Left colon (tissue), 2 donors: Measurements from ENCODE around the gene C3orf22. TPM values are rescaled to one million over a fixed set of nuclear protein-coding genes. Genes with fewer than 3 reads are reported as not detected.
A peak's percentile ranks its signal among the peaks of the same experiment; 100 is the strongest.
"Not testable (repeated sequence)": the region's sequence is repeated elsewhere in the genome, so short reads cannot be mapped to it uniquely, and the experiment has no call there.

Experiments
- ATAC-seq: fragments of 200-7000 bp; cut with Tn5 transposase; one replicate; pipeline ENCODE4 v1.9.1; 2020; ENCODE audit warnings: mild to moderate bottlenecking, moderate library complexity
- DNase-seq, 2 donors: peaks; one replicate each; pipeline ENCODE4 v3.0.0-alpha.2; 2020
- intact Hi-C, 2 donors: fragments of 100-400 bp; cut with DNase I in 1 of 2; cut with micrococcal nuclease in 1 of 2; formaldehyde crosslinking; loops; one replicate each; pipeline versions ENCODE4 v1.11.2 to v1.14.0; 2022; cut with DNase I, micrococcal nuclease
- total RNA-seq, 2 donors: library from RNA; stranded (reverse); fragmentation: NEBNext Ultra II Directional; extraction: Animal tissue kit (Norgen Biotek cat#: 25700); gene quantifications; one replicate each; pipeline ENCODE4 v1.2.1, GENCODE V29; 2021
- donor health status: DM: no; HTN: no; CAD: no.
- donor health status: DM: yes; HTN: yes; CAD: no.

C3orf22 gene
- total RNA-seq, 2 donors from 2014 or later = not detected

DNA sequence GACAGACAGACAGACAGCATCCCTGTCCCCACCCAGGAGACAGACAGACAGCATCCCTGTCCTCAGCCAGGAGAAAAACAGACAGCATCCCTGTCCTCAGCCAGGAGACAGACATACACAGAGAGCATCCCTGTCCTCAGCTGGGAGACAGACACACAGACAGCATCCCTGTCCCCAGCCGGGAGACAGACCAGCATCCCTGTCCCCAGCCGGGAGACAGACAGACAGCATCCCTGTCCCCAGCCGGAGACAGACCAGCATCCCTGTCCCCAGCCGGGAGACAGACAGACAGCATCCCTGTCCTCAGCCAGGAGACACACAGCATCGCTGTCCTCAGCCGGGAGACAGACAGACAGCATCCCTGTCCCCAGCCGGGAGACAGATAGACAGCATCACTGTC is 24.0 kb downstream of the C3orf22 start:
- intact Hi-C loops, DNase-seq, ATAC-seq: not testable (repeated sequence)

DNA sequence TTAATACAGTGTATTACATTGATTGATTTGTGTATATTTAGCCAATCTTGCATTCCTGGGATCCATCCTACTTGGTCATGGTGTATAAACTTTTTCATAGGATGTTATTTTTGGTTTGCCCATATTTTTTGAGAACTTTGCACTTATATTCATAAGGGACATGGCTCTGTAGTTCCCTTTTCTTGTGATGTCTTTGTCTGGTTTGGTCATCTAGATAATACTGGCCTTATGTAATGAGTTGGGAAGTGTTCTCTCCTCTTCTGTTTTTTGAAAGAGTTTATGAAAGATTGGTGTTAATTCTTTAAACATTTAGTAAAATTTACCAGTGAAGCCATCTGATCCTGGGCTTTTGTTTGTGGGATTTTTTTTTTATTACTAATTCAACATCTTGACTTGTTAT is 25.2 kb downstream of the C3orf22 start:
- DNase-seq = no peak
- intact Hi-C loops = no loop called here
- no peak for ATAC-seq

DNA sequence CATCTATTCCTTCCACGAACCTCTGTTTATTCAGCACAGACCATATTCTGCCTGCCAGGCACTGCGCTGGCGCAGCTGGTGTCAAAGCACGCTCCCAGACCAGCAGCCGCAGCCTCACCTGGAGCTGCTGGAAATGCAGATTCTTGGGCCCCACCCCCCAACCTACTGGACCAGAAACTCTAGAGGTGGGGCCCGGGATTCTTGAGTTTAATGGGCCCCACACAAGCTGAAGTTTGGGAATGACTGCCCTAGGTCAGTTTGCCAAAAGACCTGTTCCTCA is 27.7 kb downstream of the C3orf22 start:
- ATAC-seq (no peak), DNase-seq (no peak)
- intact Hi-C loops = no loop called here

DNA sequence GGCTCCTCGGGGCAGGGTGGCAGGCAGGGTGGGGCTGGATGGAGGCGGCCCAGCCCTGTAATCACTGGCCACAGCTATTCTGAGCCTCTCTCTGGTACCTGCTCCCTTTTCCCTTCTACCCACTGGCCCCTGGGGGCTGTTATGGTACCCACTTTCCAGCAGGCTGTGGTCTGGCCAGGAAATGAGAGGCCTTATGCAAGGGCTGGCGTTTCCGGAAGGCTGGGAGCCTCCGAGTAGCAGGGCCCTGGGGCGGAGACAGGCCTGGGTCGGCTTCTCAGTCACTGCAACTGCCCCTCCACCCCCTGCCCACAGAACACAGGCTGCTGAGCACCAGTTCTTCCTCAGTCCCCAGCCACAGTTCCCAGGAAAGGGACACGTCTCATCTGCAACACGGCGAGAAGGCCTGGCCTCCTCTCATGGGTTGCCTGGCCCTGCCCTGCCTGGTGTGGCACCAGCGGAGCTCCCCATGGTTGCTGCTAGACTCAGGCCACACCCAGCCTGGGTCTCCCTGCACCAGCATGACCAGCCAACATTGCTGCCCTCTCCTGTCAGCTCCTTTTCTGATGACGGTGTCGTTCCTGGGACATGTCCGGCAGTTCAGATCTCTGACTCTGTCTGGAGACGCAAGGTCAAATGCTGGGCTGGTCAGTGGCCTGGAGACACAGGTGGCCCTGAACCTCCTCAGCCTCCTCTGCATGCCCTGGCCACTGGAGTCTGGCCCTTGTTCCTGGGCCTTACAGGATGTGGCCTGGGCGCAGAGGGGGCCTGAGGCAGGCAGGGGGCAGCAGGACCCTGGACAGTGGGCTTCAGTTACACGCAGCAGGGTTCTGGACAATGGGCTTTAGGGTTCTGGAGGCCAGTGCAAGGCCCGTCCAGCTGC is 28.3 kb downstream of the C3orf22 start:
- intact Hi-C loops = no loop called here
- DNase-seq = peak in 1 of 2 donors; percentile 32
- peak; percentile 41 for ATAC-seq

DNA sequence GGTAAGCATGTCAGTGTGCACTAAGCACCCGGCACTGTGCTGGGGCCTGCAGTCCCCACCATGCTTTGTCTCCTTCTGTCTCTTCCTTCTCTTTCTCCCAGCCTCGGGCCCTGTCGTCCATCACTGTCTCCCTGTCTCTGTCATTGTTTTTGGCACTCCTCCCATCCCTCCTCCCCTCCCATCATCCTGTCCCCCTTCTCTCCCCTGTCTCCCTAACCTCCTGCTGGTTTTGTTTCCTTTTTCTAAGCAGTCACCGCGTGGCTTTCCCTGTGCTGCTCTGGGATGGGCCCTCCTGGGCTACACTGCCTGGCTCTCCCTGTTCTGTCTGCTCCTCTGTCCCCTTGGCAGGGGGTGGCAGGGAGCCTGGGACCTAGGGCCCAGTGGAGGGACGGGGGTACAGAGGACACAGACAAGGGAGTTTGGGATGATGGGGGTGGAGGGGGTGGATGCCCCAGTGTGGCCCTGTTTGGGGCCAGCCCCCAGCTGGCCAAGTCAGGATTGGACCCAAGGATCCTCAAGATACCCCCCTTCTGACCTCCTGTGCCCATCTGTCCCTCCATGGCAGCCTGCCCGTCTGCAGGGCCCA is 29.1 kb downstream of the C3orf22 start:
- no peak for ATAC-seq
- intact Hi-C loops = loop anchor here in 1 of 2 donors (10.0 kb wide), 1 partner anchor 1015 kb away; no protein-coding TSS in a partner anchor
- DNase-seq = no peak

DNA sequence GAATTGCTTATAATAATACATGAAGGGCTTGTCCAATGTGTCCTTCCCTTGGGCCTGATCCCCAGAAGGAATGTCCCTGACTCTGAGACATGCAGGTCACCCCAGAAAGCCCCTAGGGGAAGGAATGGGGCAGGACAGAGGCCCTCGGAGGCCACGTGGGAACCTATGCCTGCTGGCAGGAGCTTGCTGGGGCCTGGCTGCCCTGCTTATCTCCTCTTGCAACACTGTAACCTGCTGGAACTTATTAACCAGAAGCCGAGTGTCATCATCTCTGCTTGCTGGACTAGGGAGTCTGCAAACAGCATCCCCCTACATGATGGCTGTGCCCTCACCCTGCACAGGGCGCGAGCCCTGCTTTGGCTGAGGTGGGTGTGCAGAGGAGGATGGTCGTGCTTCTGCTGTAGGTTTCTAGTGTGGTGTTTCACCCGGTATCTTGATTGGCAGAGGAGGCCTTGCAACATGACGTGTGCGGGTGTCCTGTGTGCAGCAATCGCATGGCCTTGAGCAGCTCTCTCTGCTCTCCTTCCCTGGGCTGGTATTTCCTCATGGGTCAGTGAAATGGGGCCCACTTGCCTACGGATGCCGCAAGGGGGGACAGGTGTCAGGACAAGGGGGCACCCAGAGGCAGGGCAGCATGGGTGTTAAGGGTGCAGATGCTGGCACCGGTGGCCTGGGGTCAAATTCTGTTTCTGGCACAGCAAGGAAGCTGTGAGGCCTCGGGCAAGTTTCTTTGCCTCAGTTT is 29.8 kb downstream of the C3orf22 start:
- DNase-seq (no peak), ATAC-seq (no peak)
- intact Hi-C loops = loop anchor here in 1 of 2 donors (10.0 kb wide), 1 partner anchor 1016 kb away; no protein-coding TSS in a partner anchor

DNA sequence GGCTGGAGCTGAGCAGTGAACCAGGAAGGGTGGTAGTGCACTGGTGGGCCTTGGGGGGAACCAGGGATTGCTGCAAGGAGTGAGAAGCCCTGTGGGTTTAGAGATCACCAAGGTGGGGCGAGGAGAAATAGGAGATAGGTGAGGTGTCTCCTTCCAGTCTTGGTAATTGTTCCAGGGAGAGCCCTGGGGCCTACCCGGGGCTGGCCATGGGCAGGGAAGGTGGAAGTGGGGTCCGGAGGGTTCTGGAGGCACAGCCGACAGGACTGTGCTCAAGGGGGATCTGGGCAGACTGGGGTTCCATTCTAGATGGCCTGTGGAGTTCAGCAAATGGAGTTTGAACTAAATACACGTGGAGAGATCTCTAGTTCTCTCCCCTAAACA is 30.3 kb downstream of the C3orf22 start:
- no peak for ATAC-seq
- DNase-seq = no peak
- intact Hi-C loops = loop anchor here in 1 of 2 donors (10.0 kb wide), 1 partner anchor 1016 kb away; no protein-coding TSS in a partner anchor

DNA sequence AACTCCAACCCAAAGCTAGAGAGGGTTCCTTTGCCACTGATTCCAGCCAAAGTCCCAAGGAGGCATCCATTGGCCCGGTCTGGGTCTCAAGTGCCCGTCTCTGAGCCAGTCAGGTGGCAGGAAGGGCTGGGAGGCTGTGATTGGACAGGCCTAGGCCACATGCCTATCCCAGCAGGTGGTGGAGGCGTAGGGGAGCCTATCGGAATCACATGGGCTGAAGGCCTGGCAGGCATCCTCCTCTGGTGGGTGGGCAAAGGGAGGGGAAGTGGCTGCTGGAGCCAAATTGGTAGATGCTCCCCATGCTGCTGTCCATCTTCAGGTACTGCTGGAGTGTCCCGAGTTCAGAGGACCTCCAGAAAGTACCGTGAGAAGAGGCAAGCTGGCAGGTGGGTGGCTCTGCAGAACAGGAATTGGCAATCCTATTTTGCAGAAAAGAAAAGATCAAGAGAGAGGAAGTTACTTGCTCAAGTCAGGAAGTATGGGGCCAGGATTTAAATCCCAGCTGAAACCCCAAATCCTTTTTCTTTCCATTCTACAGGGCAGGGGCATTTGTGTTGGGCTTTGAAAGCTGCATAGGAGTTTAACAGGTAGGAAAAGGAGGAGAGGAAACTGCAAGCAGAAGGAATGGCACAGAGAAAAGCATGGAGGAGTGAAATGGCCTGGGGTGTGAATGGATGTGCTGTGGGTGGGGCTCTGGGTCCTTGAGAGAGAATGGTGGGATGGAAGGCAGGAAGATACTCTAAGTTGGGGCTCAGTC is 31.1 kb downstream of the C3orf22 start:
- ATAC-seq (no peak), DNase-seq (no peak)
- intact Hi-C loops = loop anchor here in 1 of 2 donors (10.0 kb wide), 1 partner anchor 1017 kb away; no protein-coding TSS in a partner anchor

DNA sequence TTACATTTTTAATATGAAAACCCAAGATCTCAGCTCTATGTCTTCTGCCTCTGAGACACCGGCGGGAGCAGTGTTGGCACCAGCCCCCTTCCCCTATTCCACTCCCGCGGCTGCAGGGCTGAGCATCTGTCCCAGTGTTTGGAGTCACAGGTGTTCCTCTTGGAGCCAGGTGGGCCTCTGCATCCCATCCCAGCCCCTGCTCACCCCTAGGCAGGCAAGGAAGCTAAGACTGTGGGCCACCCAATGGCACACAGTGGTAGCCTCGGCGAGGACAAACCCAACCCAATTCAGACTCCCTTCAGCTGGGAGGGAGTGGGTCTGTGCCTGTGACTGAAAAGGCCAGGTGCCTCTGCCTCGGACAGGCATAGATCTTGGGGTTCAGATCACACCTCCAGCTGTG is 31.7 kb downstream of the C3orf22 start:
- no peak for ATAC-seq
- DNase-seq = no peak
- intact Hi-C loops = loop anchor here in 1 of 2 donors (10.0 kb wide), 1 partner anchor 1018 kb away; no protein-coding TSS in a partner anchor

DNA sequence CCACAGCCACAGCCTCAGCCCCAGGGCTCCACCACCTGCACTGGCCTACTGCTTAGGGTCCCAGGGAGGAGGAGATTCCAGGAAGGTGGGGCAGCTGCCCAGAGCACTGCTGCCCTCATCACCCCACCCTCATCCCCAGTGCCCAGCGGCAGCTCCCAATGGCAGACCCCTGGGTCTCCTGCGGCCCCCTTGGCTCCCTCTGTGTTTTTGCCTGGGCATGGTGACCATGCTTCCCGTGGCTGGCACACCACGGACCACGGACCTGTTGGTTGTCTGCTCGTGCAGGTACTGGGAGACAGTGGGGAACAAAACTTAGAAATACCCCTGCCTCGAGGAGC is 32.1 kb downstream of the C3orf22 start:
- DNase-seq (no peak), ATAC-seq (no peak)
- intact Hi-C loops = loop anchor here in 1 of 2 donors (10.0 kb wide), 1 partner anchor 1018 kb away; no protein-coding TSS in a partner anchor

DNA sequence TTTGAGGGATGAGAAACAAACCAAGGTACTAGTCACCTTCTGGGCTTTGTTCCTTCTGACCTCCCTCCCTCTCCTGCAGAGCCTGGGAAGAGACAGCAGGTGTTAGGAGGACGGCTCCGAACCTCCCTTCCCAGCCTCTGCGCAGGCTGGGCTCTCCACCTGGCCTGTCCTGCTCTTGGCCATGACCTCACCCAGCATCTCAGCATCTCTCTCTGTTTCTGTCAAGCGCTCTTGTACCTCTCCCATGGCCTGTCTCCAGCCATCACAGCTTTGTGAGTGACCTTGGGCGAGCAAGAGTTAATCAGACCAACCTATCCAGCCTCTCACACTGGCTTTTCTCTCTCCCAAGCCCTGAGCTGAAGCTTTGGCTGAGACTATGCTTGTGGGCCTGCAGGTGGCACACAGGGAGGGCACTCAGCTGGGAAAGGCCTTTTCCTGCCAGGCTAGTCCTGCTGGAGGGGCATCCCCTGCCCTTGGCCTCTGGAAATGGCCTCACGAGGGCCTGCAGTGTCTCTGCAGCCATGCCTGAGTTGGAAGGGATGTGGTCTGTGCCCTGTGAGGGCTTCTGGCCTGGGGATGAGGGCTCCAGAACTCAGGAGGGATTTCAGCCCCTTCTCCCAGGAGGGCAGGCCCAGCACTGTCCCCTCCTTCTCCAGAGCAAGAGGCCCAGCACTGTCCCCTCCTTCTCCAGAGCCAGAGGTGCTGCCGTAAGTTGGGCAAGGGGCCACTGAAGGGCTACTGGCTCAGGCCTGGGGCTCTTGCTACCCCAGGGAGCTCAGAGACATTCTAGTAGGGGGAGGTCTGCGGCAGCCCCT is 32.7 kb downstream of the C3orf22 start:
- intact Hi-C loops = loop anchor here in 1 of 2 donors (10.0 kb wide), 1 partner anchor 1019 kb away; no protein-coding TSS in a partner anchor
- DNase-seq (no peak), ATAC-seq (no peak)

DNA sequence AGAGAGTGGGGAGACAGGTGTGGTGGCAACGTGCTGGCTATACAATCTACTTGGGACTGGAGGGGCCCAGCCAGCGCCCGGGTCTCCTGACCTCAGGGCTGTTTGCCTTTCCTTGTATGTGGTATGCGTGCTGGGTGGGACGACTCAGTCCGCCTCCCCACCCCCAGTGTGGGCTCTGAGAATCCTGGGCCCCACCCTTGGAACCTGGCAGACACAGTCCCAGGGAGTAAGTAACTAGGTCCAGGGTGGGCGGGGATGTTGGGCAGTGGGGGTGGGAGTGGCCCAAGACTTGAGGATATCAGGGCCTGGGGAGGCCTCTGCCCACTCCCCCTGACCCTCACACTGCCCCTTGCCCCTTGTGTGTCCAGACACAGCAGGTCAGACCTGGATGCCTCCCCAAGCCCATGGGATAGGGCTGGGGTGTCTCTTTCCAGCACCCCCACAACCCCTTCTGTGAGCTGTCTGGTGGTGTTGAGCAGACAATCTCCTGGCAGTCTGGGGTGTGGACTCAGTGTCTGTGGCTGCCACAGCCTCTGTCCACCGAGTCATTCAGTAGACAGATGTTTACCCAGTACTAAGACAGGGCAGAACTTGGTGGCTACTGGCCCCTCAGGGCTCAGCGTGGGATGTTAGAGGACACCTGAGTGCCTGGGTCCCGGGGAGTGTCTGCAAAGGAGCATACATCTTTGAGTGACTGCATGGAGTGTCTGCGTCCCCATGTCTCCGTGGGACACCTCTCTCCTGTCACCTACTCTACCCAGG is 33.5 kb downstream of the C3orf22 start:
- ATAC-seq (no peak), DNase-seq (peak in 1 of 2 donors; percentile 26)
- intact Hi-C loops = loop anchor here in 1 of 2 donors (10.0 kb wide), 1 partner anchor 1020 kb away; no protein-coding TSS in a partner anchor

DNA sequence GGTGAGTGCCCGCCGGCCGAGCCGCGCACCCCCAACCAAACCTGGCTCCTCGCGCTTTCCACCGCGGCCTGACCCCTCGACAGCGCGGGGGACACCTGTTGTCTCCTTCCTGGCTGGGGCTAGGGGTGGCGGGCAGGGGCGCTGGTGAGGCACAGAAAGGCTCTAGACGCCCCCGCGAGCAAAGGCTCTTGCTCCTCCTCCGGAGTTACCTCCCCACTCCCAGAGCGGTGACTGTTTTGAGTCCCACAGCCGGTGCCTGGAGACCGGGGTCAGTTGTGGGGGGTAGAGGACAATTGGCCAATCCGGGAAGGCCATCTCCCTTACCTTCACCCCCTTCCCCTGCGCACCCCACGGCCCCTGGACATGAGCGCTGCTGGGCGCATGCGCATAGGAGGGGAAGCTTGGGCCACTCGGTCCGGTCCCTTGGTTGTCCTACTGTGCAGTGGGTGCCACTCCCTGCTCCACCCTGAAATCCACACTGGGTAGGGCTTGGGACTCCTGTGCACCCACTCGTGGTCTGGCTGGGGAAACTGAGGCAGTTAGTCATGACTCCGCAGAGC is 34.2 kb downstream of the C3orf22 start:
- intact Hi-C loops = loop anchor here in 1 of 2 donors (10.0 kb wide), 1 partner anchor 1020 kb away; no protein-coding TSS in a partner anchor
- ATAC-seq (peak; percentile 25), DNase-seq (peak in 1 of 2 donors; percentile 39)

DNA sequence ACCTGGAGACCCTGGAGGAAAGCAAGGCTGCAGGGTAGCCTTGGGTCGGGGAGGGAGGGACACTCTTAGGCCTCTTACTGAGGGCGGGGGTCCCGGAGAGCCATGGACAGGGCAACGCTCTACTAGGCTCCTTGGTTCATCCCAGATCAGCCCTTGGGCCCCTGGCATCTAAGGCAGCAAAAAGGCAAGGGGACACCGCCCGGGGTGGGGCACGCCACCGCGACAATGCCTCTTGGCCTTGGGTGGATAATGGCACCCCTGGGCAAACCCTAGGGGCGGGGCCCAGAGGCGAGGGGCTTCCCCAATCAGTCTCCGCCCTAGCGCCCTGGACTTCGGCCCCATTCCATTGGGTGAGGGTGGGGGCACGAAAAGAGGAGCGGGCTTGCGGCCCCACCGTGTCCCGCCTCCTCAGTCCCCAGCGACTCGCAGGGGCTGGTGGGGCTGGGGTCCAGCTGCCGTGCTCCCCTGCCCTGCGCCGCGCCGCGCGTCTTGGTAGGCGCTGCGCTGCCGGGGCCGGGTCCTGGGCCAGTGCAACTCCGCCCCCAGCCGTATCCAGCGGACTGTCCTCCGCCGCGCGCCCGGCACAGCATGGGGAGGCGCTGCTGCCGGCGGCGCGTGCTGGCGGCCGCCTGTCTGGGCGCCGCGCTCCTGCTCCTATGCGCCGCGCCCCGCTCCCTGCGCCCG is 34.8 kb downstream of the C3orf22 start, which contains the start of gene CHST13:
Gene CHST13, plus strand, starts transcription at position 411 of the 684 bp plus-strand sequence. Its CDS starts 178 bp downstream, at position 589.
- DNase-seq (peak; percentile 80 to 88), ATAC-seq (peak; percentile 90)
- intact Hi-C loops = loop anchor here in 1 of 2 donors (10.0 kb wide), 1 partner anchor 1021 kb away; no protein-coding TSS in a partner anchor

DNA sequence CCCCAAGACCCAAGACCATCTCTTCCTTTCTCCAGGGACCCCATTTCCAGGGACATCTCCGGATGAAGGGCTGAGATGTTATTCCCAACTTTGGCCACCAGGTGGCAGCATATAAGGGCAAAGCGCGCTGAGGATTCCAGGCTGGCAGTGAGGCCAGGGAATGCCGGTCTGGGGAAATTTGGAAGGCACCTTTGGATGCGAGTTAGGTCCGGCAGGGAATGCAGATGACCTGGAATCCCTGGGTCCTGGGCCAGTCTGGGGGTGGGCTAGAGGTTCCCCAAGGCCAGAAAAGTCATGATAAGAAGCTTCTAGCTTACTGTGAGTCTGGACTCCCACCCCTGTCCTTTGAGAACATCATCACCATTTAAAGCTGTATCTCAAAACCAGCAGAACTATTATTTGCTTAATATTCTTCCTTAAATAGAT is 36.4 kb downstream of the C3orf22 start:
- ATAC-seq (no peak), DNase-seq (peak in 1 of 2 donors; percentile 60)
- intact Hi-C loops = loop anchor here in 1 of 2 donors (10.0 kb wide), 1 partner anchor 1022 kb away; no protein-coding TSS in a partner anchor
